HepG2 (cell line): ENCODE data around the gene BCAP29. TPM values are rescaled to one million over a fixed set of nuclear protein-coding genes. Genes with fewer than 3 reads are reported as not detected.

Experiments
- ADNP ChIP-seq: sonication (generic); formaldehyde crosslinking; IDR thresholded peaks from 2 replicates; pipeline ENCODE4 v1.4.0; 2020; ENCODE audit warnings: missing genetic modification reagents
- FOXA1 ChIP-seq, 2 experiments: fragments of 450-650 bp in 1 of 2; sonication (generic) in 1 of 2; formaldehyde crosslinking in 1 of 2; IDR thresholded peaks; 2 replicates each; pipeline versions ENCODE4 v1.4.0 to v1.6.1; 2016 to 2020; ENCODE audit warnings: missing genetic modification reagents in 1 of 2
- ISX ChIP-seq: sonication (generic); formaldehyde crosslinking; conservative IDR thresholded peaks from 2 replicates; pipeline ENCODE4 v1.5.0; 2020; ENCODE audit warnings: missing genetic modification reagents
- MIXL1 ChIP-seq: IDR thresholded peaks from 2 replicates; pipeline ENCODE4 v1.6.1; 2016
- MTA1 ChIP-seq: sonication (generic); formaldehyde crosslinking; IDR thresholded peaks from 2 replicates; pipeline ENCODE4 v1.4.0; 2020; ENCODE audit warnings: missing genetic modification reagents, mild to moderate bottlenecking, borderline replicate concordance
- RARA ChIP-seq: IDR thresholded peaks from 2 replicates; pipeline ENCODE4 v1.6.1; 2016; ENCODE audit warnings: missing genetic modification reagents, missing compliant biosample characterization
- RARG ChIP-seq: sonication (generic); formaldehyde crosslinking; IDR thresholded peaks from 2 replicates; pipeline ENCODE4 v1.4.0; 2020; ENCODE audit warnings: low read depth, mild to moderate bottlenecking, missing genetic modification reagents
- RBFOX2 ChIP-seq: fragments of 200-400 bp; formaldehyde crosslinking; IDR thresholded peaks from 2 replicates; pipeline ENCODE4 v1.6.1; 2017; ENCODE audit warnings: low read depth, mild to moderate bottlenecking, low read length
- ZNF367 ChIP-seq: sonication (generic); formaldehyde crosslinking; IDR thresholded peaks from 2 replicates; pipeline ENCODE4 v1.4.0; 2020; ENCODE audit warnings: missing genetic modification reagents, borderline replicate concordance
- ZNF737 ChIP-seq: sonication (generic); formaldehyde crosslinking; IDR thresholded peaks from 2 replicates; pipeline ENCODE4 v1.5.0; 2020; ENCODE audit warnings: missing genetic modification reagents, mild to moderate bottlenecking, borderline replicate concordance
- polyA plus RNA-seq, 8 experiments: library from polyadenylated mRNA; depleted of rRNA in 3 of 8; stranded (reverse) in 7 of 8; unstranded in 1 of 8; fragments of >200 nt; fragmentation: Illumina TruSeq in 4 of 8; extraction: Trizol in 4 of 8; gene quantifications; 2 replicates each; pipeline versions ENCODE4 v1.2.1 to v1.2.3, GENCODE V29; 2011 to 2016; ENCODE audit warnings: low read depth in 4 of 8, missing spikeins in 1 of 8, mixed read lengths in 1 of 8; ENCODE audit not compliant: insufficient read depth in 1 of 8
- total RNA-seq, 5 experiments: library from RNA; depleted of rRNA; stranded (reverse); fragments of >200 nt; fragmentation: Illumina TruSeq; extraction: Trizol; gene quantifications; 2 replicates each; pipeline ENCODE4 v1.2.3, GENCODE V29; 2016; ENCODE audit warnings: low read depth in 1 of 5
- TF ChIP-seq, protein P1 (sequence below): sonication (generic); formaldehyde crosslinking; IDR thresholded peaks from 2 replicates; pipeline ENCODE4 v1.4.0; 2020; ENCODE audit warnings: mild to moderate bottlenecking, missing genetic modification reagents, borderline replicate concordance
- TF ChIP-seq, protein P2 (sequence below): sonication (generic); formaldehyde crosslinking; IDR thresholded peaks from 2 replicates; pipeline ENCODE4 v1.4.0; 2020; ENCODE audit warnings: missing genetic modification reagents, mild to moderate bottlenecking, borderline replicate concordance
- TF ChIP-seq, protein P3 (sequence below): sonication (generic); formaldehyde crosslinking; IDR thresholded peaks from 2 replicates; pipeline ENCODE4 v1.9.0; 2022; ENCODE audit warnings: missing genetic modification reagents, mild to moderate bottlenecking, borderline replicate concordance
- TF ChIP-seq, protein P4 (sequence below): sonication (generic); formaldehyde crosslinking; IDR thresholded peaks from 2 replicates; pipeline ENCODE4 v1.4.0; 2020; ENCODE audit warnings: missing genetic modification reagents

BCAP29 gene
- total and polyA plus RNA-seq, 2 of the 13 experiments (the other 11 are each of a cell fraction or from before 2014, with no cell fraction given) = 15.3 to 35.6 TPM

DNA sequence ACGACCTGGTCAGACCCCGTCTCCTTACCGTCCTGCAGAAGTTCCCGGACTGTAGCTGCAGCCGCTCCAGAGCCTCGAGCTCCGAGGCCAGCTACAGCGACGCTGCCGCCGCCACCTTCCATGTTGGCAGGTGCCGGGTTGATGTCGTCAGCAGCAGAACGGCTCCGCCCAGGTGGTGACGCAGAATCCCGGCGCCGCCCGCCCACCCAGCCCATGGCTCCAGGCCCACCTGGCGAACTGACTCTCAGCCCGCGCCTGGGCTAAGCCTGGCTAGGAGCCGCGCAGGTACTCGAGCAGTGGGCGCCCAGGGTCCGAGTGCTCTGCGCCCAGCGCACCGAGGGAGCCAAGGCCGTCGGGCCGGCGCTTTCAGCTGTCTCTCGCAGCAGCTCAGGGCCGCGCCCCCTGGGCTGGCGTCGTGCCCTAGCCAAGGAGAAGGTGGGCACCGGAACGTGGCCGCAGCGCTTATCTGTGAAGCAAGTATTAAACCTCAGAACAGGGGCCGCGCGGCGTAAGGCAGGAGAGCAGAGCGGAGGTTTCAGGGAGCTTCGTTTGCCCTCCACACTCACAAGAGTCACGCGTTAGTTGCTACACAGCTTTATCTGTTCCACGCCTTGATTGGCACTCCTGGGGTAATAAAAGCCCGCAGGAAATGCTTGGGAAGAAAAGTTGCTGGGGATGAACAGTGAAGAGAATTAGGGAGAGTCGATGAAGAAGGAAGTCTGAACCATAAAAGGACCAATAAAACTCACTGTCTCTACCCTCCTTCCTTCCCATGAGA is 16.1 kb upstream of the BCAP29 start, which contains the start of the genes COG5 and DUS4L (continued):
- TF ChIP-seq, protein P1, sequence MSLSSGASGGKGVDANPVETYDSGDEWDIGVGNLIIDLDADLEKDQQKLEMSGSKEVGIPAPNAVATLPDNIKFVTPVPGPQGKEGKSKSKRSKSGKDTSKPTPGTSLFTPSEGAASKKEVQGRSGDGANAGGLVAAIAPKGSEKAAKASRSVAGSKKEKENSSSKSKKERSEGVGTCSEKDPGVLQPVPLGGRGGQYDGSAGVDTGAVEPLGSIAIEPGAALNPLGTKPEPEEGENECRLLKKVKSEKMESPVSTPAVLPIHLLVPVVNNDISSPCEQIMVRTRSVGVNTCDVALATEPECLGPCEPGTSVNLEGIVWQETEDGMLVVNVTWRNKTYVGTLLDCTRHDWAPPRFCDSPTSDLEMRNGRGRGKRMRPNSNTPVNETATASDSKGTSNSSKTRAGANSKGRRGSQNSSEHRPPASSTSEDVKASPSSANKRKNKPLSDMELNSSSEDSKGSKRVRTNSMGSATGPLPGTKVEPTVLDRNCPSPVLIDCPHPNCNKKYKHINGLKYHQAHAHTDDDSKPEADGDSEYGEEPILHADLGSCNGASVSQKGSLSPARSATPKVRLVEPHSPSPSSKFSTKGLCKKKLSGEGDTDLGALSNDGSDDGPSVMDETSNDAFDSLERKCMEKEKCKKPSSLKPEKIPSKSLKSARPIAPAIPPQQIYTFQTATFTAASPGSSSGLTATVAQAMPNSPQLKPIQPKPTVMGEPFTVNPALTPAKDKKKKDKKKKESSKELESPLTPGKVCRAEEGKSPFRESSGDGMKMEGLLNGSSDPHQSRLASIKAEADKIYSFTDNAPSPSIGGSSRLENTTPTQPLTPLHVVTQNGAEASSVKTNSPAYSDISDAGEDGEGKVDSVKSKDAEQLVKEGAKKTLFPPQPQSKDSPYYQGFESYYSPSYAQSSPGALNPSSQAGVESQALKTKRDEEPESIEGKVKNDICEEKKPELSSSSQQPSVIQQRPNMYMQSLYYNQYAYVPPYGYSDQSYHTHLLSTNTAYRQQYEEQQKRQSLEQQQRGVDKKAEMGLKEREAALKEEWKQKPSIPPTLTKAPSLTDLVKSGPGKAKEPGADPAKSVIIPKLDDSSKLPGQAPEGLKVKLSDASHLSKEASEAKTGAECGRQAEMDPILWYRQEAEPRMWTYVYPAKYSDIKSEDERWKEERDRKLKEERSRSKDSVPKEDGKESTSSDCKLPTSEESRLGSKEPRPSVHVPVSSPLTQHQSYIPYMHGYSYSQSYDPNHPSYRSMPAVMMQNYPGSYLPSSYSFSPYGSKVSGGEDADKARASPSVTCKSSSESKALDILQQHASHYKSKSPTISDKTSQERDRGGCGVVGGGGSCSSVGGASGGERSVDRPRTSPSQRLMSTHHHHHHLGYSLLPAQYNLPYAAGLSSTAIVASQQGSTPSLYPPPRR = peak; percentile 42; the same call in 1 of the 2 replicates
- TF ChIP-seq MTA1 (peak; percentile 73; the same call in 1 of the 2 replicates), ZNF367 (no peak), FOXA1 (IDR thresholded peaks at IDR 0.05) (no peak), FOXA1 (CRISPR knock-in tag; IDR thresholded peaks at IDR 0.05) (peak; percentile 43; the same call in 1 of the 2 replicates), ISX (CRISPR knock-in tag) (no peak), RARG (no peak), RBFOX2 (peak; percentile 95), MIXL1 (CRISPR knock-in tag) (peak; percentile 51; the same call in 1 of the 2 replicates), RARA (CRISPR knock-in tag) (peak; percentile 38; the same call in 1 of the 2 replicates), ZNF737 (CRISPR knock-in tag) (no peak), ADNP (no peak)
- TF ChIP-seq, protein P2, sequence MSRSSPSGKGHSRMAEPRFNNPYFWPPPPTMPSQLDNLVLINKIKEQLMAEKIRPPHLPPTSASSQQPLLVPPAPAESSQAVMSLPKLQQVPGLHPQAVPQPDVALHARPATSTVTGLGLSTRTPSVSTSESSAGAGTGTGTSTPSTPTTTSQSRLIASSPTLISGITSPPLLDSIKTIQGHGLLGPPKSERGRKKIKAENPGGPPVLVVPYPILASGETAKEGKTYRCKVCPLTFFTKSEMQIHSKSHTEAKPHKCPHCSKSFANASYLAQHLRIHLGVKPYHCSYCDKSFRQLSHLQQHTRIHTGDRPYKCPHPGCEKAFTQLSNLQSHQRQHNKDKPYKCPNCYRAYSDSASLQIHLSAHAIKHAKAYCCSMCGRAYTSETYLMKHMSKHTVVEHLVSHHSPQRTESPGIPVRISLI = no peak; the same call in 1 of the 2 replicates
- TF ChIP-seq, protein P3, sequence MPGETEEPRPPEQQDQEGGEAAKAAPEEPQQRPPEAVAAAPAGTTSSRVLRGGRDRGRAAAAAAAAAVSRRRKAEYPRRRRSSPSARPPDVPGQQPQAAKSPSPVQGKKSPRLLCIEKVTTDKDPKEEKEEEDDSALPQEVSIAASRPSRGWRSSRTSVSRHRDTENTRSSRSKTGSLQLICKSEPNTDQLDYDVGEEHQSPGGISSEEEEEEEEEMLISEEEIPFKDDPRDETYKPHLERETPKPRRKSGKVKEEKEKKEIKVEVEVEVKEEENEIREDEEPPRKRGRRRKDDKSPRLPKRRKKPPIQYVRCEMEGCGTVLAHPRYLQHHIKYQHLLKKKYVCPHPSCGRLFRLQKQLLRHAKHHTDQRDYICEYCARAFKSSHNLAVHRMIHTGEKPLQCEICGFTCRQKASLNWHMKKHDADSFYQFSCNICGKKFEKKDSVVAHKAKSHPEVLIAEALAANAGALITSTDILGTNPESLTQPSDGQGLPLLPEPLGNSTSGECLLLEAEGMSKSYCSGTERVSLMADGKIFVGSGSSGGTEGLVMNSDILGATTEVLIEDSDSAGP (CRISPR knock-in tag) = peak; percentile 93
- TF ChIP-seq, protein P4, sequence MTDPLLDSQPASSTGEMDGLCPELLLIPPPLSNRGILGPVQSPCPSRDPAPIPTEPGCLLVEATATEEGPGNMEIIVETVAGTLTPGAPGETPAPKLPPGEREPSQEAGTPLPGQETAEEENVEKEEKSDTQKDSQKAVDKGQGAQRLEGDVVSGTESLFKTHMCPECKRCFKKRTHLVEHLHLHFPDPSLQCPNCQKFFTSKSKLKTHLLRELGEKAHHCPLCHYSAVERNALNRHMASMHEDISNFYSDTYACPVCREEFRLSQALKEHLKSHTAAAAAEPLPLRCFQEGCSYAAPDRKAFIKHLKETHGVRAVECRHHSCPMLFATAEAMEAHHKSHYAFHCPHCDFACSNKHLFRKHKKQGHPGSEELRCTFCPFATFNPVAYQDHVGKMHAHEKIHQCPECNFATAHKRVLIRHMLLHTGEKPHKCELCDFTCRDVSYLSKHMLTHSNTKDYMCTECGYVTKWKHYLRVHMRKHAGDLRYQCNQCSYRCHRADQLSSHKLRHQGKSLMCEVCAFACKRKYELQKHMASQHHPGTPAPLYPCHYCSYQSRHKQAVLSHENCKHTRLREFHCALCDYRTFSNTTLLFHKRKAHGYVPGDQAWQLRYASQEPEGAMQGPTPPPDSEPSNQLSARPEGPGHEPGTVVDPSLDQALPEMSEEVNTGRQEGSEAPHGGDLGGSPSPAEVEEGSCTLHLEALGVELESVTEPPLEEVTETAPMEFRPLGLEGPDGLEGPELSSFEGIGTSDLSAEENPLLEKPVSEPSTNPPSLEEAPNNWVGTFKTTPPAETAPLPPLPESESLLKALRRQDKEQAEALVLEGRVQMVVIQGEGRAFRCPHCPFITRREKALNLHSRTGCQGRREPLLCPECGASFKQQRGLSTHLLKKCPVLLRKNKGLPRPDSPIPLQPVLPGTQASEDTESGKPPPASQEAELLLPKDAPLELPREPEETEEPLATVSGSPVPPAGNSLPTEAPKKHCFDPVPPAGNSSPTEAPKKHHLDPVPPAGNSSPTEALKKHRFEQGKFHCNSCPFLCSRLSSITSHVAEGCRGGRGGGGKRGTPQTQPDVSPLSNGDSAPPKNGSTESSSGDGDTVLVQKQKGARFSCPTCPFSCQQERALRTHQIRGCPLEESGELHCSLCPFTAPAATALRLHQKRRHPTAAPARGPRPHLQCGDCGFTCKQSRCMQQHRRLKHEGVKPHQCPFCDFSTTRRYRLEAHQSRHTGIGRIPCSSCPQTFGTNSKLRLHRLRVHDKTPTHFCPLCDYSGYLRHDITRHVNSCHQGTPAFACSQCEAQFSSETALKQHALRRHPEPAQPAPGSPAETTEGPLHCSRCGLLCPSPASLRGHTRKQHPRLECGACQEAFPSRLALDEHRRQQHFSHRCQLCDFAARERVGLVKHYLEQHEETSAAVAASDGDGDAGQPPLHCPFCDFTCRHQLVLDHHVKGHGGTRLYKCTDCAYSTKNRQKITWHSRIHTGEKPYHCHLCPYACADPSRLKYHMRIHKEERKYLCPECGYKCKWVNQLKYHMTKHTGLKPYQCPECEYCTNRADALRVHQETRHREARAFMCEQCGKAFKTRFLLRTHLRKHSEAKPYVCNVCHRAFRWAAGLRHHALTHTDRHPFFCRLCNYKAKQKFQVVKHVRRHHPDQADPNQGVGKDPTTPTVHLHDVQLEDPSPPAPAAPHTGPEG (CRISPR knock-in tag) = no peak
